A549 (cell line): ENCODE measurements around the gene PSME4. TPM values are rescaled to one million over a fixed set of nuclear protein-coding genes. Genes with fewer than 3 reads are reported as not detected.

Source experiments
- ATAC-seq, 2 experiments: fragments of 200-7000 bp in 1 of 2; fragments of >200 bp in 1 of 2; cut with Nextera tagmentation in 1 of 2; cut with Tn5 transposase in 1 of 2; 3 replicates each; pipeline versions ENCODE4 v1.8.0 to v1.9.1; 2018 to 2020; ENCODE audit warnings: mild to moderate bottlenecking in 1 of 2, moderate library complexity in 1 of 2
- CTCF ChIA-PET: fragments of 300-600 bp; sonication (Branson Sonifier 250); formaldehyde crosslinking; extraction: SDS; loops from one replicate; lab custom pipeline; 2021; ENCODE audit warnings: antibody characterized with exemption, inconsistent platforms; lab: Yijun Ruan, JAX
- POLR2A ChIA-PET: fragments of 350-600 bp; formaldehyde crosslinking; extraction: SDS; loops from one replicate; lab custom pipeline; 2021; ENCODE audit warnings: antibody characterized with exemption, inconsistent platforms; lab: Yijun Ruan, JAX
- DNase-seq, 2 experiments: peaks; one replicate each; pipeline versions ENCODE4 v3.0.0 to v3.0.0-alpha.2; 2011 to 2016; ENCODE audit warnings: low read depth in 1 of 2, low spot score in 1 of 2
- FAIRE-seq: peaks from 2 replicates; lab custom pipeline; 2011; peaks lifted over from hg19 to GRCh38; lab: Jason Lieb, UNC
- H3K27ac ChIP-seq, 2 experiments: fragments of >200 bp; sonication (Bioruptor Twin); formaldehyde crosslinking; 3 replicates each; pipeline ENCODE4 v1.5.1; 2016 to 2017
- H3K4me1 ChIP-seq: fragments of >200 bp; sonication (Bioruptor Twin); formaldehyde crosslinking; 3 replicates; pipeline ENCODE4 v1.6.1; 2016
- H3K4me2 ChIP-seq: fragments of >200 bp; sonication (Bioruptor Twin); formaldehyde crosslinking; 3 replicates; pipeline ENCODE4 v1.6.1; 2016
- H3K4me3 ChIP-seq: fragments of >200 bp; sonication (Bioruptor Twin); formaldehyde crosslinking; 3 replicates; pipeline ENCODE4 v1.5.1; 2016
- H3K9me3 ChIP-seq: fragments of >200 bp; sonication (Bioruptor Twin); formaldehyde crosslinking; 3 replicates; pipeline ENCODE4 v1.6.1; 2016
- BHLHE40 ChIP-seq: IDR thresholded peaks from 2 replicates; pipeline ENCODE4 v1.6.1; 2012; ENCODE audit warnings: low read depth, low read length, inconsistent platforms
- CHD2 ChIP-seq: fragments of 150-350 bp; IDR thresholded peaks from 2 replicates; pipeline ENCODE4 v1.6.1; 2014; ENCODE audit warnings: low read length; ENCODE audit not compliant: partially characterized antibody
- CHD4 ChIP-seq: fragments of 200-600 bp; sonication (generic); IDR thresholded peaks from 2 replicates; pipeline ENCODE4 v1.6.1; 2016; ENCODE audit warnings: antibody characterized with exemption, mild to moderate bottlenecking, borderline replicate concordance
- E2F6 ChIP-seq: IDR thresholded peaks from 2 replicates; pipeline ENCODE4 v1.6.1; 2012; ENCODE audit warnings: low read depth, borderline replicate concordance
- EHF ChIP-seq: fragments of 250-450 bp; sonication (Bioruptor Pico); IDR thresholded peaks from 2 replicates; pipeline ENCODE4 v1.5.0; 2020; ENCODE audit warnings: mild to moderate bottlenecking
- FOSL2 ChIP-seq, 2 experiments: fragments of 450-650 bp in 1 of 2; fragments of >200 bp in 1 of 2; sonication (Bioruptor Twin) in 1 of 2; formaldehyde crosslinking; IDR thresholded peaks; 2 replicates each; pipeline versions ENCODE4 v1.5.0 to v1.6.1; 2016 to 2020; ENCODE audit warnings: mild to moderate bottlenecking in 1 of 2, moderate library complexity in 1 of 2
- FOXS1 ChIP-seq: fragments of 250-450 bp; sonication (Bioruptor Pico); IDR thresholded peaks from 2 replicates; pipeline ENCODE4 v1.5.0; 2020; ENCODE audit warnings: mild to moderate bottlenecking, moderate library complexity
- HEYL ChIP-seq: fragments of 250-450 bp; sonication (Bioruptor Pico); IDR thresholded peaks from 2 replicates; pipeline ENCODE4 v1.8.0; 2021; ENCODE audit warnings: mild to moderate bottlenecking, moderate library complexity
- HOXB5 ChIP-seq: fragments of 250-450 bp; sonication (Bioruptor Pico); IDR thresholded peaks from 2 replicates; pipeline ENCODE4 v1.5.0; 2020; ENCODE audit warnings: mild to moderate bottlenecking, moderate library complexity
- JUN ChIP-seq, 2 experiments: fragments of >200 bp; sonication (Bioruptor Twin); formaldehyde crosslinking; IDR thresholded peaks; 2 replicates in 1 of 2; 3 replicates in 1 of 2; pipeline ENCODE4 v1.6.1; 2016 to 2017
- KDM1A ChIP-seq: fragments of 200-600 bp; sonication (generic); IDR thresholded peaks from 2 replicates; pipeline ENCODE4 v1.6.1; 2016; ENCODE audit warnings: low read depth, mild to moderate bottlenecking
- MAFK ChIP-seq: fragments of 450-650 bp; IDR thresholded peaks from 2 replicates; pipeline ENCODE4 v1.6.1; 2014; ENCODE audit not compliant: partially characterized antibody
- MAZ ChIP-seq: fragments of 150-350 bp; IDR thresholded peaks from 2 replicates; pipeline ENCODE4 v1.6.1; 2014; ENCODE audit warnings: antibody characterized with exemption, low read depth, low read length, borderline replicate concordance
- MYC ChIP-seq: IDR thresholded peaks from 2 replicates; pipeline ENCODE4 v1.6.1; 2012; ENCODE audit warnings: mild to moderate bottlenecking, inconsistent platforms, low read length, improper control_type of control experiment, borderline replicate concordance
- NFE2L2 ChIP-seq: fragments of 150-350 bp; conservative IDR thresholded peaks from 2 replicates; pipeline ENCODE4 v1.6.1; 2014; ENCODE audit warnings: low read length
- NPAS2 ChIP-seq: fragments of 250-450 bp; sonication (Bioruptor Pico); IDR thresholded peaks from 2 replicates; pipeline ENCODE4 v1.8.0; 2022; ENCODE audit warnings: mild to moderate bottlenecking, moderate library complexity, borderline replicate concordance
- RARB ChIP-seq: fragments of 250-450 bp; sonication (Bioruptor Pico); IDR thresholded peaks from 2 replicates; pipeline ENCODE4 v1.8.0; 2021; ENCODE audit warnings: mild to moderate bottlenecking, moderate library complexity
- REST ChIP-seq: fragments of 200-600 bp; sonication (generic); IDR thresholded peaks from 2 replicates; pipeline ENCODE4 v1.6.1; 2016; ENCODE audit warnings: antibody characterized with exemption, mild to moderate bottlenecking, moderate library complexity
- RNF2 ChIP-seq: fragments of 200-600 bp; sonication (generic); IDR thresholded peaks from 2 replicates; pipeline ENCODE4 v1.6.1; 2016; ENCODE audit warnings: low read depth, mild to moderate bottlenecking, antibody characterized with exemption, moderate library complexity, borderline replicate concordance
- TP53 ChIP-seq: fragments of 250-450 bp; sonication (Bioruptor Pico); IDR thresholded peaks from 2 replicates; pipeline ENCODE4 v1.5.0; 2021; ENCODE audit warnings: mild to moderate bottlenecking, moderate library complexity
- USF2 ChIP-seq: fragments of 450-650 bp; IDR thresholded peaks from 2 replicates; pipeline ENCODE4 v1.6.1; 2014; ENCODE audit warnings: antibody characterized with exemption
- WGBS: methylation state at CpG from one replicate; pipeline ENCODE4 v1.1.6; 2017; ENCODE audit errors: missing lambda C conversion rate; 5-methylcytosine and 5-hydroxymethylcytosine counted together
- polyA plus RNA-seq, 4 experiments: library from polyadenylated mRNA; depleted of rRNA in 3 of 4; stranded (reverse); fragments of >200 nt; fragmentation: RNase III in 1 of 4; extraction: RNeasy Plus Mini Kit Qiagen cat#74134 plus additional on column Dnase treatment in 1 of 4; gene quantifications; 2 replicates in 3 of 4; 3 replicates in 1 of 4; pipeline ENCODE4 v1.2.3, GENCODE V29; 2011 to 2017
- TF ChIP-seq, protein P1 (sequence below): fragments of 250-450 bp; sonication (Bioruptor Pico); IDR thresholded peaks from 2 replicates; pipeline ENCODE4 v1.5.0; 2021; ENCODE audit warnings: mild to moderate bottlenecking, moderate library complexity, borderline replicate concordance

The PSME4 gene
- polyA plus RNA-seq, 2 of the 4 experiments (the other 2 are of a cell fraction), result 31.9 to 55.8 TPM

DNA sequence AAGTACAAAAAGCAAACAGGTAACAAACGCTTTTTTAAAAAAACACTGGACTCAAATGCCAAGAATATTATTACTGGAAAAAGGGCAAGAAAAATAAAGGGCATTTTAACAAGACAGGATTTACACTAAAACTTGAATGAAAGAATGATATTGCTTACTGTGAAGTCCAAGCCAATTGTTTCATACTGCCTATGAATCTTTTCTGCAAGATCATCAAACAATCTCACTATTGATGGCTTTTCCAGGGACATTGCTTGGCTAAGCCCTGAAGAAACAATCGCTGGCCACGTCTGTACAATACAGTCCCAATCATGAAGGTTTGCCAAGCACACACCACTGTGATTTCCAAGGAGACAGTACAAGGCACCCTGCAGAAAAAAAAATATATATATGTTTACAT, 69.6 kb downstream of the PSME4 start:
- POLR2A ChIA-PET, result no interaction called here
- ATAC-seq, result no peak
- no peak for DNase-seq
- peak; percentile 48 for TF ChIP-seq MAFK
- no peak for TF ChIP-seq CHD2
- TF ChIP-seq, all 56 proteins: peak for 1
- H3K27ac ChIP-seq, result no peak overlapping the region
- peaks cover 15% of the 10 kb centered on the region for H3K4me1 ChIP-seq
- peak; percentile 61 for FAIRE-seq
- no peak overlapping the region for H3K4me3 ChIP-seq
- no peak overlapping the region for H3K4me2 ChIP-seq
- H3K9me3 ChIP-seq, result no peaks in the 10 kb centered on the region
- CTCF ChIA-PET, result no interaction called here
- WGBS, result 83% methylated on average over 3 of the region's 3 CpGs

DNA sequence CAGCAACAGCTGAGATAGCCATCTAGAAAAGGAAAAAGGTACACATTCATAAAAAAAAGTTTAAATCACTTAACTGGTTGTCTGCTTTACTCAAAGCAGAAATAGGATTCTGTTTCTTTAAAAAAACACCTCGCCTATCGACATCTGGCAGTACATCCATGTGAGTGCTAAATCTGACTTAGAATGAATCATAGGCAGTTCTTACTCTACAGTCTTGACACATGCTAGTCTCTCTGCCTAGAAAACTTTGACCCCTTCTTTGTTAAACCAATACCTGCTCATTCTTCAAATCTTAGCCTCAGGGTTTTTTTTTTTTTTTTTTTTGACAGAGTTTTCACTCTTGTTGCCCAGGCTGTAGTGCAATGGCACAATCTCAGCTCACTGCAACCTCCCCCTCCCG, 73.9 kb downstream of the PSME4 start:
- TF ChIP-seq BHLHE40 (no peak), MAFK (no peak), FOSL2 (IDR thresholded peaks at IDR 0.05) (peak; percentile 54; the same call in 1 of the 2 replicates), FOSL2 (CRISPR knock-in tag; IDR thresholded peaks at IDR 0.05) (peak; percentile 29; the same call in 1 of the 2 replicates), RARB (CRISPR knock-in tag) (no peak)
- DNase-seq (peak; percentile 18 to 61), FAIRE-seq (peak; percentile 18), ATAC-seq (peak; percentile 93 to 99)
- Histone ChIP-seq H3K27ac (peak overlapping the region in 1 of 2 experiments; percentile 53; a peak in 1 of 6 replicates), H3K9me3 (no peaks in the 10 kb centered on the region), H3K4me1 (peaks cover 15% of the 10 kb centered on the region), H3K4me3 (no peak overlapping the region), H3K4me2 (peak overlapping the region; percentile 36)
- CTCF ChIA-PET, result no interaction called here
- WGBS, result 45% methylated on average over 3 of the region's 3 CpGs
- POLR2A ChIA-PET, result no interaction called here

- ATAC-seq (no peak), FAIRE-seq (peak; percentile 28)
- Histone ChIP-seq H3K4me1 (no peaks in the 10 kb centered on the region), H3K27ac (no peak overlapping the region), H3K9me3 (no peaks in the 10 kb centered on the region), H3K4me2 (no peak overlapping the region), H3K4me3 (no peak overlapping the region)
- CTCF ChIA-PET, result no interaction called here
- POLR2A ChIA-PET, result no interaction called here
- TF ChIP-seq NPAS2 (CRISPR knock-in tag), result no peak
- no peak for TF ChIP-seq USF2
- TF ChIP-seq FOXS1 (CRISPR knock-in tag), result no peak
- no peak for TF ChIP-seq MYC
- no peak for TF ChIP-seq MAZ
- no peak for TF ChIP-seq JUN (IDR thresholded peaks at IDR 0.05)
- TF ChIP-seq EHF (CRISPR knock-in tag), result no peak
- TF ChIP-seq, protein P1, sequence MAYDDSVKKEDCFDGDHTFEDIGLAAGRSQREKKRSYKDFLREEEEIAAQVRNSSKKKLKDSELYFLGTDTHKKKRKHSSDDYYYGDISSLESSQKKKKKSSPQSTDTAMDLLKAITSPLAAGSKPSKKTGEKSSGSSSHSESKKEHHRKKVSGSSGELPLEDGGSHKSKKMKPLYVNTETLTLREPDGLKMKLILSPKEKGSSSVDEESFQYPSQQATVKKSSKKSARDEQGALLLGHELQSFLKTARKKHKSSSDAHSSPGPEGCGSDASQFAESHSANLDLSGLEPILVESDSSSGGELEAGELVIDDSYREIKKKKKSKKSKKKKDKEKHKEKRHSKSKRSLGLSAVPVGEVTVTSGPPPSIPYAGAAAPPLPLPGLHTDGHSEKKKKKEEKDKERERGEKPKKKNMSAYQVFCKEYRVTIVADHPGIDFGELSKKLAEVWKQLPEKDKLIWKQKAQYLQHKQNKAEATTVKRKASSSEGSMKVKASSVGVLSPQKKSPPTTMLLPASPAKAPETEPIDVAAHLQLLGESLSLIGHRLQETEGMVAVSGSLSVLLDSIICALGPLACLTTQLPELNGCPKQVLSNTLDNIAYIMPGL (CRISPR knock-in tag), result no peak
- TF ChIP-seq NFE2L2, result no peak
- TF ChIP-seq BHLHE40, result no peak
- TF ChIP-seq HOXB5, result no peak
- TF ChIP-seq, all 56 proteins: peak for 0
- 92% methylated on average over 5 of the region's 5 CpGs for WGBS
- no peak for DNase-seq
These were observed 84.2 kb downstream of the PSME4 start for GRCh38 chr2:53886406-53887280.

DNA sequence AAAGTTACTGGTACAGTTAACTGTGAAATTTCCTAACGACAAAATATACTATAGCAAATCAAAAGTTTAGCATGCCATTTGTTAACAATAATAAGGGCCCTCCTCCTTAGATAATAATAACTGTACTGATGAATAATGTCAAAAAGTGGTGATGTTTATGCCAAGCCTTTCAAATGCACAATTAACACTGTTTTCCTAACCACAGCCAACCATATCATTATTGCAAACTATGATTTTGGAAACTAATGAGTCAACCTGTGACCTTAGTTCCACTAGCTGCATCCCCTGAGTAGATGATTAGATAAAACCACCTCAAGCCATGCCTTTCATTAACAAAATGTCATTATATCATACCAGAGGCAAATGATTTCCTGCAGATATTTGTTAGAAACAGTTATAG, 85.9 kb downstream of the PSME4 start:
- POLR2A ChIA-PET, result no interaction called here
- Histone ChIP-seq H3K4me2 (no peak overlapping the region), H3K4me1 (peaks cover 3% of the 10 kb centered on the region; the same call in 1 of the 3 replicates), H3K9me3 (no peaks in the 10 kb centered on the region), H3K27ac (no peak overlapping the region), H3K4me3 (no peak overlapping the region)
- FAIRE-seq (no peak), DNase-seq (no peak), ATAC-seq (no peak)
- WGBS, result 95% methylated on average over 1 of the region's 1 CpG
- CTCF ChIA-PET, result no interaction called here
- TF ChIP-seq HEYL (CRISPR knock-in tag), result no peak
- no peak for TF ChIP-seq TP53 (CRISPR knock-in tag)
- no peak for TF ChIP-seq RNF2
- TF ChIP-seq REST, result no peak
- TF ChIP-seq E2F6, result no peak
- no peak for TF ChIP-seq FOSL2 (IDR thresholded peaks at IDR 0.05)
- no peak for TF ChIP-seq FOSL2 (CRISPR knock-in tag; IDR thresholded peaks at IDR 0.05)
- TF ChIP-seq KDM1A, result no peak
- no peak for TF ChIP-seq CHD4
